GM12891 (cell line): ENCODE measurements around the gene MPC1. TPM values are rescaled to one million over a fixed set of nuclear protein-coding genes. Genes with fewer than 3 reads are reported as not detected.

Experiments
- DNase-seq: peaks from one replicate; pipeline ENCODE4 v3.0.0; 2011; ENCODE audit warnings: low spot score; ENCODE audit not compliant: insufficient read length
- FAIRE-seq: peaks from 2 replicates; lab custom pipeline; 2011; peaks lifted over from hg19 to GRCh38; lab: Jason Lieb, UNC
- PAX5 ChIP-seq: IDR thresholded peaks from 2 replicates; pipeline ENCODE4 v1.6.1; 2011; ENCODE audit warnings: low read length, moderate library complexity, mild to moderate bottlenecking; ENCODE audit not compliant: insufficient read depth, severe bottlenecking
- POLR2A ChIP-seq: IDR thresholded peaks from 2 replicates; pipeline ENCODE4 v1.6.1; 2011; ENCODE audit warnings: low read depth, low read length, control low read depth
- POLR2AphosphoS5 ChIP-seq: IDR thresholded peaks from 2 replicates; pipeline ENCODE4 v1.6.1; 2011; ENCODE audit warnings: low read depth, low read length, control low read depth
- POU2F2 ChIP-seq: IDR thresholded peaks from 2 replicates; pipeline ENCODE4 v1.6.1; 2011; ENCODE audit warnings: low read depth, mild to moderate bottlenecking, control low read depth, low read length, moderate library complexity
- SPI1 ChIP-seq: IDR thresholded peaks from 2 replicates; pipeline ENCODE4 v1.6.1; 2011; ENCODE audit warnings: low read depth, low read length, control low read depth
- TAF1 ChIP-seq: IDR thresholded peaks from 2 replicates; pipeline ENCODE4 v1.6.1; 2011; ENCODE audit warnings: low read depth, low read length, control low read depth
- polyA plus RNA-seq: library from polyadenylated mRNA; unstranded; fragments of >200 nt; gene quantifications from one replicate; pipeline ENCODE4 v1.2.1, GENCODE V29; 2012; ENCODE audit warnings: low read depth, missing spikeins, inconsistent platforms; ENCODE audit not compliant: missing spikeins

MPC1 gene
- polyA plus RNA-seq: 62.7 TPM

GRCh38 chr6:166382933-166383801 is at the start of gene MPC1:
MPC1 (minus strand) TSS chr6:166382940; CDS start chr6:166382876, 64 bp downstream.
- DNase-seq: peak; percentile 94
- peak; percentile 23; the same call in 1 of the 2 replicates for TF ChIP-seq POLR2AphosphoS5
- no peak; the same call in none of the 2 replicates for TF ChIP-seq TAF1
- peak; percentile 82 for TF ChIP-seq PAX5
- peak; percentile 100 for FAIRE-seq

DNA sequence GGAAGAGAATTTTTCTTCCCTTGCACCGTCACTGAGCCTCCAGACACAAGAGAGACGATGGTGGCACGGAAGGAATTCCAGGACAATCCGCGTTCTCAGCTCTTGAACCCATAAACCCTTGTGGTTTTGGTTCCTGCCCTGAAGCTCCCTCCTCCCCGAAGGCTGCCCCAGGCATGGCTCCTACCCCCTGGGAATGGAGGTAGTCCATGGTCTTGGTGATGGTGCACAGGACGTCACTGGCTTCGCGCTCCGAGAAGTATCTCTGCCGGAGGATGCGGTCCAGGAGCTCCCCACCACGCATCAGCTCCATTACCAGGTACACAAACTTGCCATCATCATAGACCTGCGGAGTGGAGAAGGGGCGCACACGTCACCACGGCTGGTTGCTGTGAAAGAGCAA is 47.5 kb upstream of the MPC1 start:
- DNase-seq (no peak), FAIRE-seq (no peak)
- no peak for TF ChIP-seq POLR2AphosphoS5
- TF ChIP-seq PAX5: no peak
- TF ChIP-seq TAF1: no peak
- no peak for TF ChIP-seq POLR2A
- no peak for TF ChIP-seq POU2F2
- no peak for TF ChIP-seq SPI1

DNA sequence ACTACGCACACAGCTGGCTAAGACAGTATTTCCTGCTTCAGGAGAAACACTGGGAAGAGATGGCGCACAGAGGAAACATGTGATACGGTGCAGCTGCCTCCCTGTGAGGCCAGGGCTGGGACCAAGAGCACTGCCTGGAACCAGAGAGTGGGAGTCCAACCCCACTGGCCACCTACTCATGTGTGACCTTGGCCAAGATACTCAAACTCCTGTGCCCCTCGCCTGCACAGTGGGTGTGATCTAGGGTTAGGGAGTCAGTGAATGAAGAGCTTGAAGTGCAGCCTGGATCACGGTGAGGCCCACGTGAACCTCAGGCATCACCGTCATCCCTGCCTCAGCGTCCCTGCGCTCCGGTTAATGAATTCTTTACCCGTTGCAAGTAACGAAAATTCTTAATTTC is 41.7 kb upstream of the MPC1 start:
- no peak for FAIRE-seq
- TF ChIP-seq POLR2A (no peak), POU2F2 (no peak), TAF1 (no peak), POLR2AphosphoS5 (no peak), SPI1 (no peak), PAX5 (no peak)
- DNase-seq: no peak

- no peak for DNase-seq
- TF ChIP-seq SPI1: no peak
- TF ChIP-seq POLR2A: no peak
- TF ChIP-seq PAX5: no peak
- TF ChIP-seq POU2F2: no peak
- no peak for TF ChIP-seq TAF1
- FAIRE-seq: no peak
Measured at GRCh38 chr6:166423781-166424180, 41.0 kb upstream of the MPC1 start.

DNA sequence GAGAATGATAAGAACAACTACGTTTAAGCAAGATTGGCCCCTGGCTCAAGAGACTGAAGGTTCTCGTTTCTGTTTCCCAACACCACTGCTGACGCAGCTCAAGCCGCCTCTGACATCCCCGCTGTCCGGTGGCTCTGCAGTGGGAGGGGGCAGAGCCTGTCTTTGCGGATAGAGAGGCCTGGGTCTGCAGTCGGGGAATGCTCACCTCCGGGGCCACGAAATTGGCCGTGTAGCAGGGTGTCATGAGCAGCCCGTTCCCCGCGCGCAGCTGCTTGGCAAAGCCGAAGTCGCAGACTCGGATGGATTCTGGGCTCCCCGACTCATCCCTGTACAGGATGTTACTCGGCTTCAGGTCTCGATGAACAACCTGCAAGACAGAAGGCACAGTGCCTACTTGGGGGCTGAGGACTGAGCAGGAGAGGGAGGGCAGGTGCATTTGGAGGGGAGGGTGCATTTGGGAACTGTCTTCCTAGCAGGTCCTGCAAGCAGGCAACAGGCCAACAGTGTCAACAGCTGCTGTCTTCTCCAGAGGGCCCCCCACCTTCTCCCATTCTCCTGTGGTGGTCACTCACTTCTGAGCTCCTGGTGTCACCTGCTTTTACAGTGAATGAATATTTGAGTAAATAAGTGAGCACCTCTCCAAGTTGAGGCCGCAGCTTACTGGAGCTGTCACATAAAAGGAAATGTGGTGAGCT is 40.5 kb upstream of the MPC1 start:
- TF ChIP-seq TAF1 (no peak), SPI1 (no peak), POLR2AphosphoS5 (no peak), PAX5 (no peak), POU2F2 (no peak), POLR2A (no peak)
- FAIRE-seq: no peak

DNA sequence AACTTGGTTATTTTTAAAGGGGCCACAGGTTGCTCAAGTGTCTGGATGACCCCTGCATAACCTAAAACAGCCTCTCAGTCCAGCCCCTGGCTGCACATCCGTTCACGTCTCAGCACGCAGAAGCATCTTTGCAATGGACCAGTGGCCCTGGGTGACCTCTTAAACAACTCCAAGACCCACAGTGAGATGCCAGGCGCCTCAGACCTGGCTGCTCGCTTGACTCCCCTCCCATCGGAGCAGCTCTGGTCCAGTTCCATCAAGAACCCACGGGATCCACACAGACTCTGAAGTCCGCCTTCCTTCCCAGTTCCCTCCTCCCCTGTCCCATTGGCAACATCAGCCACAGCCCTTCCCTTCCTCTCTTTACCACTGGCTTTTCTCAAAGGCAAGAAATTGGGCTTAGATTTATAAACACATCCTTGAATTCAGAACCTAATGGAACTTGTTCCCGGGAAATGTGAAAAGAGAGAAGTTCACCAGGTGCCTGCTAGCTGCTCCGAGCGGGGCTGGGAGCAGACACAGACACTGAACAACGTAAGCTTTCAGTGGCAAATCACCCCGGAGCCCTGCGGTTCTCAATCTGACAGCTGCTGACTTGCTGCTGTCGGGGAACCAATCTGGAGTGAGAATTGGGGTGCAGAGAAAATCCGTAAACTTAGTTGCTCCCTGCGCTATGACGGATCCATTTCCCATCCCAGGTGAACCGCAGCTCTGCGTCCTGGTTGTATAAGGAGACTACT is 39.6 kb upstream of the MPC1 start:
- DNase-seq (no peak), FAIRE-seq (no peak)
- no peak for TF ChIP-seq TAF1
- TF ChIP-seq POU2F2: no peak
- TF ChIP-seq POLR2AphosphoS5: no peak
- no peak for TF ChIP-seq PAX5
- TF ChIP-seq POLR2A: no peak
- TF ChIP-seq SPI1: no peak

More for the DNA sequence above, 40.5 kb upstream of the MPC1 start:
- no peak for DNase-seq

- no peak for DNase-seq
- no peak for TF ChIP-seq SPI1
- TF ChIP-seq POLR2A: no peak
- no peak for TF ChIP-seq PAX5
- TF ChIP-seq TAF1: no peak
- no peak for TF ChIP-seq POU2F2
- no peak for TF ChIP-seq POLR2AphosphoS5
- no peak for FAIRE-seq
Measured at GRCh38 chr6:166420351-166420750, 37.6 kb upstream of the MPC1 start.

- TF ChIP-seq POLR2AphosphoS5: no peak
- no peak for TF ChIP-seq SPI1
- TF ChIP-seq POLR2A: no peak
- no peak for TF ChIP-seq POU2F2
- TF ChIP-seq PAX5: no peak
- no peak for TF ChIP-seq TAF1
- no peak for DNase-seq
- FAIRE-seq: no peak
Measured at GRCh38 chr6:166419717-166420116, 37.0 kb upstream of the MPC1 start.

GRCh38 chr6:166419286-166419685 is 36.5 kb upstream of the MPC1 start:
- FAIRE-seq: peak; percentile 92
- peak; percentile 59 for DNase-seq
- TF ChIP-seq SPI1 (no peak), TAF1 (no peak), POLR2AphosphoS5 (no peak), PAX5 (peak; percentile 32)

- DNase-seq: no peak
- peak; percentile 77 for FAIRE-seq
- TF ChIP-seq POU2F2 (no peak), POLR2AphosphoS5 (no peak), TAF1 (no peak)
Measured at GRCh38 chr6:166418691-166419143, 36.0 kb upstream of the MPC1 start.
